GM19372 (cell line): ENCODE data around the gene ASIC2.
"Not testable (repeated sequence)": the region's sequence is repeated elsewhere in the genome, so short reads cannot be mapped to it uniquely, and the experiment has no call there.

Experiments
- ATAC-seq: cut with Tn5 transposase; IDR thresholded peaks from one replicate; pipeline ENCODE4 v1.9.1; 2021; ENCODE audit warnings: mild to moderate bottlenecking, low read depth, moderate library complexity; ENCODE audit not compliant: unreplicated experiment

ASIC2 gene

DNA sequence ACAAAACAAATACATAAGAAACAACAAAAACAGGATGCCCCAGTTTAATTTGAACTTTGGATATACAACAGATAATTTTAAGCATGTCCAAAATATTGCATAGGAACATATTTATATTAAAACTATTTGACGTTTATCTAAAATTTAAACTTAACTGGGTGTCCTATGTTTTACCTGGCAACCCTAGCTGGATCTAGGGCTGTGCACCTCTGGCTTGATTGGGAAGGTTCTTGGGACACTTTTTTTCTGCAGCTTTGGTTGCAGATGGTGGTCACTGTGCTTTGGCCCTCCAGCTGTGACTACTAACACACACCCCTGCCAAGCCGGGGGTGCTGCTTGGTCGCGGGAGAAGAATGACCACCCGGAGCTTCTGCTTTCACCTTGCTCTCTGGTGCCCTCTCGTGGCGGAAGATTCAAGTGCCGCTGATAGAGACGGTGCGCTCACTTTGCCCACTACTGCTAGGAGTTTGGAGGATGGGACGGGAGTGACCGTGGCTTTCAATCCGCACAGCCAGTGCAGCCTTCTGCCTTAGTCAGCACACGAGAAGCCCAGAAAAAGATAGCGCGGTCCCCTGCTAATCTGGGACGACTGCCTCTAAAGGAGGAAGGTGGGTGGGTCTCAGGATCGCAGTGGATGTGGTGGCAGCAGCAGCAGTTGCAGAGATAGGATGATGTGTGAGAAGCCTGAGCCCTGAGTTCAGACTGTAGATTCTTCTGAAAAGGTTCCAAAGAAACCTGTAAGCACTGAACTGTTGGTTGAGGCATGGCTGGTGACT lies 294.8 kb downstream of the ASIC2 start:
- no peak for ATAC-seq

DNA sequence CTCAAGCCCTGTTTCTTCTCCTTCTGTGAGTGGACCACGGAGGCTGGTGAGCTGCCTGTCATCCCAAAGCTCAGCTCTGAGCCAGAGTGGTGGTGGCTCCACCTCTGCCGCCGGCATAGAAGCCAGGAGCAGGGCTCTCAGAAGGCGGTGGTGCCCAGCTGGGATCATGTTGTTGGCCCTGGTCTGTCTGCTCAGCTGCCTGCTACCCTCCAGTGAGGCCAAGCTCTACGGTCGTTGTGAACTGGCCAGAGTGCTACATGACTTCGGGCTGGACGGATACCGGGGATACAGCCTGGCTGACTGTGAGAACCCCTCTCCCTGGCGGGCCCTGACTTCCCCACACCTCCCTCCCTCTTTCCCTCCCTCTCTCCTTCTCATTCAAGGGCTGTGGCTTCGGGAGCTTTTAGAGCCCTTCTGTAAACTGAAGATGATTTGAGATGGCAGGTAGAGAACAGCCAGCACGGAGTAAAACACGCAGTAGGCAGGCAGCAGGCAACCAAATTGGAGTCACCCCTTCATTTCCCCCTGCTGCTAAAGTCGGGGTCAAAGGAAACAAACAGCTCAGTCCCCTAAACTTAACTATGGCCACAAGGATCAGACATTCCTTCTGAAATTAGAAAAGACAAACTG lies 297.6 kb downstream of the ASIC2 start:
- ATAC-seq = no peak

DNA sequence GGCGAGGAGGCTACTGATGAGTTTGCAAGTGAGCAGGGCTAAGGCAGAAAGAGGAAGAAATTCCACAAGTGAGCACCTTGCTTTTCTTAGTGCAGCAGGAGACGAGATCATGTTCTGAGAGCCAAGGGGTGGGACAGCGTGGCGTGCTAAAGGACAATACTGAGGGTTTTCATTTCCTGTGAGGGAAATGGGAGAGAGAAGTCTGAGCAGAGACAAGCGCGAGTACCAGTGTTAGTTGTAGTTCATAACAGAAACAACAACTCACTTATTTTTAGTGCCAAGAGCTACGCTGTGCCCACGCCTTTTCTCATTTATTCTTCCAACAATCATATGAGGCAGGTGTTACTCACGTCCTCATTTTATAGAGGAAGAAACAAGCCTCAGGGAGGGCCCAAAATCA lies 299.1 kb downstream of the ASIC2 start:
- ATAC-seq = no peak

DNA sequence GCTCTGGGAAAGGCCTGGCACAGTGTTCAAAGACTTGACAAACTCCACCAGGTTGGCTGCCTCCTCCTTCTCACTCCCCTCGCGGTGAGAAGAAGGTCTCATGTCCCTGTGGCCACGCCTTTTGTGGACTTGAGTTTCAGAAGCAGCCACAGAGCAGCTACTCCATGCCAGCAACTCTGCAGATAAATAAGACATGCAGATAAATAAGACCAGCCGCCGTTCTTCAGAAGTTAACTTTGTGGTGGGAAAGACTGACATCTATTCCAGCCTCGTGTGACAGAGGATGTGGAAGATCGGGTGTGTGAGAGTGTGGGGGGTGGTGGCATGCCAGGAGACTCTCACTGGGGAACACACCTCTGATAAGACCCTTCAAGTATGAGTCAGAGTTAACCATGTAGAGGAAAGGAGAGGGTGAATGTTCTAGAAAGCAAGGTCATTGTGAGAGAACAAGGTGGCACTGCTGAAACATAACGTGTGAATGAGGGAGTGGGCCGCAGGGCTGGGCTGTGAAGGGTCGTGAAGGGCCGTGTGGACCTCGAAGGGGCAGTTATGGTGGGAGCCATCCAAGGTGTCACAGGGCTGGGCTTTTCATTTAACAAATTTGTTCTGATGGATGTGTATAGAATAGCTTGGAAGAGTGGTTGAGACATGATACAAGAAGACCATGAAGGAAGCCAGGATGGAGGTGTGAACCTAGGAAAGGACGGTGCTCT lies 300.6 kb downstream of the ASIC2 start:
- ATAC-seq = no peak

DNA sequence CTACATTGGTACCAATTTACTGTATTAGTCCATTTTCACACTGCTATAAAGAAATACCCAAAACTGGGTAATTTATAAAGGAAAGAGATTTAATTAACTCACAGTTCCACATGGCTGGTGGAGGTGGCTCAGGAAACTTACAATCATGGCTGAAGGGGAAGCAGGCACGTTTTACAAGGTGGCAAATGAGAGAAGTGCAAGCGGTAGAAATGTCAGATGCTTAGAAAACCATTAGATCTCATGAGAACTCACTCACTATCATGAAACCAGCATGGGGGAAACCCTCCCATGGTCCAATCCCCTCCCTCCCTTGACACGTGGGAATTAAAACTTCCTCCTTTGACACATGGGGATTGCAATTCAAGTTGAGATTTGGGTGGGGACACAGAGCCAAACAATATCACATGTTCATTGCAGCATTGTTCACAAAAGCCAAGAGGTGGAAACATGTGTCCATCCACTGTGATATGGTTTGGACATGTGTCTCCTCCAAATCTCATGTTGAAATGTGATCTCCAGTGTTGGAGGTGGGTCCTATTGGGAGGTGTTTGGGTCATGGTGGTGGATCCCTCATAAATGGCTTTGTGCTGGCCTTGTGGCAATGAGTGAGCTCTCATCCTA lies 304.5 kb downstream of the ASIC2 start:
- no peak for ATAC-seq

DNA sequence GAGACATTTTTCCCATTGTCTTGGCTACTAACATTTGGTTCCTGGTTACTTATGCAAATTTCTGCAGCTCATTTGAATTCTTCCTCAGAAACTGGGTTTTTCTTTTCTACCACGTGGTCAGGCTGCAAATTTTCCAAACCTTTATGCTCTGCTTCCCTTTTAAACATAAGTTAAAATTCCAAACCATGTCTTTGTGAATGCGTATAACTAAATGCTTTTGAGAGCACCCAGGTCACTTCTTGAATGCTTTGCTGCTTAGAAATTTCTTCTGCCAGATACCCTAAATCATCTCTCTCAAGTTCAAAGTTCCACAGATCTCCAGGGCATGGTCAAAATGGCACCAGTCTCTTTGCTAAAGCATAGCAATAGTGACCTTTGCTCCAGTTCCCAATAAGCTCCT lies 305.2 kb downstream of the ASIC2 start:
- ATAC-seq = not testable (repeated sequence)

DNA sequence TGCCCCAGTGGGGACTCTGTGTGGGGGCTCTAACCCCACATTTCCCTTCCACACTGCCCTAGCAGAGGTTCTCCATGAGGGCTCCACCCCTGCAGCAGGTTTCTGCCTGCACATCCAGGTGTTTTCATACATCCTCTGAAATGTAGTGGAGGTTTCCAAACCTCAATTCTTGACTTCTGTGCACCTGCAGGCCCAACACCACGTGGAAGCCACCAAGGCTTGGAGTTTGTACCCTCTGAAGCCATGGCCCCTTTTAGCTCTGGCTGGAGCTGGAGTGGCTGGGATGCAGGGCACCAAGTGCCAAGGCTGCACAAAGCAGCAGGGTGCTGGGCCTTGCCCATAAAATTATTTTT lies 305.7 kb downstream of the ASIC2 start:
- not testable (repeated sequence) for ATAC-seq

DNA sequence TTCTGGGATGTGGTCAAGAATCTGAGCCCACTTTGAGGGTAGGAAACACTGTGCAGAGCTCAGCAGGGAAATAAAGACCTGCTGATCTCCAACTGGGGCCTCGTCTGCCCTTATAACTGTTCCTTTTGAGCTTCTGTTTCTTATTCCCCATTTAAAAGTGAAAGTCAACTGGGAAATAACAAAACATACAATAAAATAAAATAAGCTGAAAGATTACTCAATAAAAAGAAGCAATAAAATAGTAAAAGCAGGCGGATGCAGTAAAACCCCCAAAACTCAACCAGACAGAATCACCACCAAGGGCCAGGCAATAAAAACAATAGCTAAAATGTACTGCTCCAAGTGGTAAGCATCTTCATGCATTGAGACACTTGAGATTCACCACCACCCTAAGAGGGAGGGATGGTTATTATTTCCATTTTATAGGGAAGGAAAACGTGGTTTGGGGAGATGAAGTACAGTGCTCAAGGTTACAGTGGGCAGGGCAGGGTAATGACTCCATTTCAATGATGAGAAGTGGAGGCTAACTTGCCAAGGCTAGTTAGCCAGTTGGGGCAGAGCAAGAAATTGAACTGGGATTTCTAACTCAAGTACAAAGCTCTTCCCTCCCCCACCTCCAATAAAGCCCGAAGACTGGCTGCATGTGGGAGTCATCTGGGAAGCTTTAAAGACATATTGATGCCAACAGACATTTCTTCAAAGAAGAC lies 307.9 kb downstream of the ASIC2 start:
- ATAC-seq = no peak

DNA sequence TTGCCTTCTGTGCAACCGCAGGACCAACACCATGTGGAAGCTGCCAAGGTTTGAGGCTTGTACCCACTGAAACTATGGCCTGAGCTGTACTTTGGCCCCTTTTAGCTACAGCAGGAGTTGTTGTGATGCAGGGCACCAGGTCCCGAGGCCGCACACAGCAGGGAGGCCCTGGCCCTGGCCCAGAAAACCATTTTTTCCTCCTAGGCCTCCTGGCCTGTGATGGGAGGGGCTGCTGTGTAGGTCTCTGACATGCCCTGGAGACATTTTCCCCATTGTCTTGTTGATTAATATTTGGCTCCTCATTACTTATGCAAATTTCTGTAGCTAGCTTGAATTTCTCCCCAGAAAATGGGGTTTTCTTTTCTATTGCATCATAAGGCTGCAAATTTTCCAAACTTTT lies 311.5 kb downstream of the ASIC2 start:
- ATAC-seq = not testable (repeated sequence)

DNA sequence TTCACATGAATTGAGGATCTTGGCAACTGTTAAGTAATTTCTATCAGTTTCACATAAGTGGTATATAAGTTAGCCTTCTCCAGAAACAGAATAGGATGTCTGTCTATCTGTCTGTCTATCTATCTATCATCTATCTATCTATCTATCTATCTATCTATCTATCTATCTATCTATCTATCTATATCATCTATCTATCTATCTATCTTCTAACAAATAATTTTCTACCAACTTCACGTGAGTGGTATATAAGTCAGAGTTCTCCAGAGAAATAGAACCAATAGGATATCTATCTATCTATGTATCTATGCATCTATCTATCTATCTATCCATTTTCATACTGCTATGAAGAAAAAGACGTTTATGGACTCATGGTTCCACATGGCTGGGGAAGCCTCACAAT lies 312.9 kb downstream of the ASIC2 start:
- no peak for ATAC-seq

DNA sequence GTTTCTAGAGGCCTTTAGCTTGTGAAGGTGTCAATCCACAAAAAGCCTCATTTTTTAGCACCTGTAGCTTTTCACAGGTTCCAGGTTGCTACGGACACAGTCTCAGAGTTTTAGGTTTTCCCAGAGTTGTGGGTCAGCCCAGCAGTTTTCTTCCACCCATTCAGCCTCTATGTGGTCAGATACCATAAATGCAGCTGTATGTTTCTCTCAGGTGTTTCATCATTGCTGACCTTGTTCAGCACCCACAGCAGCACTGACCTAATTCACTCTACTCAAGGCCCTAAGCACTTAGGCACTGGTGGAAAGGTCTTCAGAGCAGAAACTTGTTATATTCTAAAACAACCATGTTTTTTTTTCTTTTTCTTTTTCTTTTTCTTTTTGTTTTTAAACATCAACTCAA lies 316.5 kb downstream of the ASIC2 start:
- no peak for ATAC-seq

DNA sequence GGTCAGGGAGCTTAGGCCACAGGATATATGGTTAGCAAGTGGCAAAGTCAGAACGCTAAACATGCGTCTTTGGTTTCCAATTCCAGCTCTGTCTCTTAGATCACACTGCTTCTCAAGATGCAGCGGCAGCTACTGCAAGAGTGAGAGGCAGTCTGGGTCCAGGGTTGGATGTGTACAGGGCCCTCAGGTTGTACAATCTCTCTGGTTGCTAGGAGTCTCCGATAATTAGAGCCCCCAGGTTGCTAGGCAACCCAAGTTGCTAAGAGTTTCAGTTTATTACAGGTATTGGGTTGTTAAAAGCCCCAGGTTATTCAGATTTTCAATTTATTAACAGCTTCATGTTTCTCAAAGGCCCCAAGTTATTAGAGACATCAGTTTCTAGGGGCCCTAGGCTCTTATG lies 317.0 kb downstream of the ASIC2 start:
- ATAC-seq = no peak

DNA sequence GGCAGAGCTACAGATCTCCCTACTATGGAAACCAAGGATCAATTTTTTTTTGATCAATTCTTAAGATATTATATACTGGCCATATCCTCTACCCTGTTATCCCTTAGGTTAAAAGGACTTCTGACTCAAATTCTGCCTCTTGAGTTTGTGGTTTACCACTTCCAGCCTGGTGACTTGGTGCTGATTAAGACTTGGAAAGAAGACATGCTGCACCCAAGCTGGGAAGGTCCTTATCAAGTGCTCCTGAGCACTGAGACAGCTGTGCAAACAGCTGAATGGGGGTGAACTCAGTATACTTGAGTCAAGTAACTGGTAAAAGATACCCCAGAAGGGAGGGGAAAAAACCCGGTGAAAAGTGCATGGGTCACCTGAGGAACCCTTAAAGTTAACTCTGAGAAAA lies 321.9 kb downstream of the ASIC2 start:
- no peak for ATAC-seq

DNA sequence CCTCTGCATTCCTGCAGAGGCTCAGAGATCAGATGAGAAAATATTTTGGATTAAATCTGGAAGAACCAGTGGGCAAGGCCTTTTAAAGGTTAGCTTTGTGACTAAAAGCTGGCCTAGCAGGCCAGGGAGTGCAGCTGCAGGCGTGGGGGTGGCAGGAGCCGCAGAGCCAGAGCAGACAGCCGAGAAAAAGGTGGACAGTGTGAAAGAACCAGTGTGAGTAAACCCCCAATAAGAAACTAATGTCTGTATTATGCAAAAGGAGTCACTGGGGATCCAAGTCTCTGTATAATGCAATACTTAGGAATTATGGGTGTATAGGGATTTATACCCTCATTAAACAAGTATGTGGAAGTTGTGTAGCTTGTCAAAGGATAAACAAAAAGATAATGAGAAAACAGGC lies 322.8 kb downstream of the ASIC2 start:
- no peak for ATAC-seq

DNA sequence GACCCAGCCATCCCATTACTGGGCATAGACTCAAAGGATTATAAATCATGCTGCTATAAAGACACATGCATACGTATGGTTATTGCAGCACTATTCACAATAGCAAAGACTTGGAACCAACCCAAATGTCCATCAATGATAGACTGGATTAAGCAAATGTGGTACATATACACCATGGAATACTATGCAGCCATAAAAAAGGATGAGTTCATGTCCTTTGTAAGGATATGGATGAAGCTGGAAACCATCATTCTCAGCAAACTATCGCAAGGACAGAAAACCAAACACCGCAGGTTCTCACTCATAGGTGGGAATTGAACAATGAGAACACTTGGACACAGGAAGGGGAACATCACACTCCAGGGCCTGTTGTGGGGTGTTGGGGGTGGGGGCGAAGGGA lies 323.9 kb downstream of the ASIC2 start:
- not testable (repeated sequence) for ATAC-seq

DNA sequence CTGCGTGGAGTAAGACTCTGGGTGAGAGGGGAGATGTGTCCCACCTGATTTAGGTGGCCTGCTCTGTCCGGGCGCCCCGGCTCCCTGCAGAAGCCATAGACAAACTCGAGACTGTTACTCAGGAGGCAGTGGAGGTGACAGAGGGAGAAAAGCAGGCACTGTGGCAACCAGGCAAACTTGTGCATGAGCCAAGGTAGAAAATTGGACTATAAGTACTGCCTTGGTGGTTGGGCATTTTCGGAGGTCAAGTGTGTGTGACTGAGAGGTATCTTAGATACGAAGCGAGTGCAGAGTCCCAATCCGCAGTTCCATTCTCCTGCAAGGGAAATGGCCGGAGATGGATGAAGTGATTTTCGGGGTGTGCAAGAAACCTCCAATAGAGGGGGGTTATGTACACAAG lies 328.6 kb downstream of the ASIC2 start:
- ATAC-seq = no peak
